Left renal cortex interstitium (tissue), 4 donors: ENCODE measurements around the gene UNC80. TPM values are rescaled to one million over a fixed set of nuclear protein-coding genes. Genes with fewer than 3 reads are reported as not detected.
"Not testable (repeated sequence)": the region's sequence is repeated elsewhere in the genome, so short reads cannot be mapped to it uniquely, and the experiment has no call there.

Experiments
- DNase-seq, 4 donors: peaks; one replicate each; pipeline ENCODE4 v3.0.0-alpha.2; 2013; ENCODE audit warnings: low read depth in 4 of 4, low spot score in 2 of 4, missing footprints in 1 of 4
- polyA plus RNA-seq, 4 donors: library from polyadenylated mRNA; unstranded; fragments of 120-200 nt; gene quantifications; one replicate each; pipeline ENCODE4 v1.2.1, GENCODE V29; 2013; ENCODE audit not compliant: insufficient read length in 4 of 4

The UNC80 gene
- 1 to 10 TPM; 1.1 to 2.8 (median 1.8) TPM for polyA plus RNA-seq

- peak; percentile 60 to 78 (median 68) for DNase-seq
These were observed at the start of gene UNC80 for GRCh38 chr2:209771474-209772289. TSS of gene UNC80 (plus strand) at chr2:209771832. CDS start at chr2:209772073, 241 bp downstream.

- DNase-seq: no peak
These were observed 45.3 kb upstream of the UNC80 start for GRCh38 chr2:209726311-209726710.

GRCh38 chr2:209727077-209727476 is 44.6 kb upstream of the UNC80 start:
- DNase-seq: no peak

- no peak for DNase-seq
These were observed 36.8 kb upstream of the UNC80 start for GRCh38 chr2:209734805-209735204.

- DNase-seq: no peak
These were observed 29.7 kb upstream of the UNC80 start for GRCh38 chr2:209741953-209742352.

GRCh38 chr2:209753020-209753419 is 18.6 kb upstream of the UNC80 start:
- no peak for DNase-seq

GRCh38 chr2:209757163-209757562 is 14.5 kb upstream of the UNC80 start:
- DNase-seq: no peak

GRCh38 chr2:209761566-209761965 is 10.1 kb upstream of the UNC80 start:
- DNase-seq: no peak

- no peak for DNase-seq
These were observed 9.1 kb upstream of the UNC80 start for GRCh38 chr2:209762563-209762962.

- no peak for DNase-seq
These were observed 8.5 kb upstream of the UNC80 start for GRCh38 chr2:209763106-209763505.

GRCh38 chr2:209766613-209767012 is 5.0 kb upstream of the UNC80 start:
- no peak for DNase-seq

- no peak for DNase-seq
These were observed 4.3 kb upstream of the UNC80 start for GRCh38 chr2:209767316-209767715.

- no peak for DNase-seq
These were observed 3.1 kb upstream of the UNC80 start for GRCh38 chr2:209768557-209768956.

GRCh38 chr2:209772290-209772685 is 656 bp downstream of the UNC80 start:
- DNase-seq: no peak

- DNase-seq: no peak
These were observed 1.7 kb downstream of the UNC80 start for GRCh38 chr2:209773377-209773776.

- no peak for DNase-seq
These were observed 15.8 kb downstream of the UNC80 start for GRCh38 chr2:209787416-209787815.

GRCh38 chr2:209788925-209789324 is 17.3 kb downstream of the UNC80 start:
- DNase-seq: no peak

- no peak for DNase-seq
These were observed 18.6 kb downstream of the UNC80 start for GRCh38 chr2:209790066-209790728.

- no peak for DNase-seq
These were observed 19.5 kb downstream of the UNC80 start for GRCh38 chr2:209791151-209791550.

- DNase-seq: not testable (repeated sequence)
These were observed 23.8 kb downstream of the UNC80 start for GRCh38 chr2:209795425-209795824.

- no peak for DNase-seq
These were observed 33.7 kb downstream of the UNC80 start for GRCh38 chr2:209805351-209805750.

- no peak for DNase-seq
These were observed 34.7 kb downstream of the UNC80 start for GRCh38 chr2:209806318-209806717.
